H7 (cell line): ENCODE results near the gene OR52E1. TPM values are rescaled to one million over a fixed set of nuclear protein-coding genes. Genes with fewer than 3 reads are reported as not detected.

Experiments
- DNase-seq: peaks from one replicate; pipeline ENCODE4 v3.0.0; 2012
- H3K27me3 ChIP-seq: 2 replicates; pipeline ENCODE4 v1.6.0; 2011; ENCODE audit warnings: mild to moderate bottlenecking, low read length; ENCODE audit not compliant: control insufficient read depth, insufficient read depth
- H3K36me3 ChIP-seq: replicated peaks from 2 replicates; pipeline ENCODE4 v1.5.1; 2011; ENCODE audit warnings: low read length; ENCODE audit not compliant: control insufficient read depth, insufficient read depth
- H3K4me3 ChIP-seq: 2 replicates; pipeline ENCODE4 v1.5.1; 2011; ENCODE audit warnings: low read depth, mild to moderate bottlenecking, control low read depth, low read length, moderate library complexity; ENCODE audit not compliant: insufficient read depth
- total RNA-seq: library from RNA; depleted of rRNA; stranded (reverse); fragments of >200 nt; shearing (Covaris generic); gene quantifications from 2 replicates; pipeline ENCODE4 v1.2.3, GENCODE V29; 2014; rRNA removed

OR52E1 gene
- total RNA-seq, 1 experiment from 2014 or later, result not detected

DNA sequence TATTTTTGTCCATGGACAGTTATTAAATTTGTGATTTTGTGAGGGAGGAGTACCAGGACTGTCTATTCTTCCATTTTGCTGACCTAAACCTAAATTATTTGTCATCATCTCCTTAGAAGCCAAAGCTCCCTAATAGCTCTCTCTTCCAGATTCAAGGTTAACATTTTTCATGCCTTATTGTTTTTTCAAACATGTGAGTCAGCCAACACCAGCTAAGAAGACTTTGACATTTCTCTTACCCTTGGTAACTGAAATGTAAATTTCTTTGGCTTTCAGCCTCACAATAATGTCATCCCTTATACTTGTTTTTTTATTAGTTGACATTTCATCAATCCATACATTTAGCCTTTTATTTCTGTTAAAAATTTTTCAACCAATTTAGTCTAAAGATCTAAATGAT is 19.2 kb downstream of the OR52E1 start:
- Histone ChIP-seq H3K36me3 (no peaks in the 10 kb centered on the region), H3K4me3 (no peak overlapping the region), H3K27me3 (no peaks in the 10 kb centered on the region)
- DNase-seq, result no peak

GRCh38 chr11:5090668-5091067 is 21.3 kb downstream of the OR52E1 start:
- DNase-seq, result no peak
- H3K36me3 ChIP-seq, result no peaks in the 10 kb centered on the region
- no peak overlapping the region for H3K4me3 ChIP-seq
- H3K27me3 ChIP-seq, result no peaks in the 10 kb centered on the region

GRCh38 chr11:5092821-5093585 is 23.6 kb downstream of the OR52E1 start:
- H3K36me3 ChIP-seq, result no peaks in the 10 kb centered on the region
- H3K4me3 ChIP-seq, result no peak overlapping the region
- no peaks in the 10 kb centered on the region for H3K27me3 ChIP-seq
- DNase-seq, result no peak

GRCh38 chr11:5096011-5096410 is 26.6 kb downstream of the OR52E1 start:
- DNase-seq, result no peak
- H3K36me3 ChIP-seq, result no peaks in the 10 kb centered on the region
- no peaks in the 10 kb centered on the region for H3K27me3 ChIP-seq
- no peak overlapping the region for H3K4me3 ChIP-seq

- Histone ChIP-seq H3K36me3 (no peaks in the 10 kb centered on the region), H3K4me3 (no peak overlapping the region), H3K27me3 (no peaks in the 10 kb centered on the region)
- DNase-seq, result no peak
Measured at GRCh38 chr11:5102246-5102645, 32.9 kb downstream of the OR52E1 start.

- Histone ChIP-seq H3K4me3 (no peak overlapping the region), H3K36me3 (no peaks in the 10 kb centered on the region), H3K27me3 (no peaks in the 10 kb centered on the region)
- DNase-seq, result no peak
Measured at GRCh38 chr11:5103066-5103465, 33.7 kb downstream of the OR52E1 start.

DNA sequence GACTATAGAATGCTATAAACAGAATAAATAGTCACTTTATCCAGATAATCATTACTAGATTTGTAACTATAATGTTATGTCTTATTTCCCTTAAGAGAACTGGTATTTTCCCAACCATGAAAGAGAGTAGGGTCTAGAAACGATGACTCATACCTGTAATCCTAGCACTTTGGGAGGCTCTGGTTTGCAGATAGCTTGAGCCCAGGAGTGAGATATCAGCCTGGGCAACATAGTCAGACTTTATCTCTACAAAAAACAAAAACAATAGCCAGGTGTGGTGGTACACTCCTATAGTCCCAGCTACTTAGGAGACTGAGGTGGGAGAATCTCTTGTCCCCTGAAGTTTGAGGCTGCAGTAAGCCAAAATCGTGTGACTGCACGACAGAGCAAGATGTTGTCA is 37.9 kb downstream of the OR52E1 start:
- no peak for DNase-seq
- no peak overlapping the region for H3K4me3 ChIP-seq
- H3K27me3 ChIP-seq, result no peaks in the 10 kb centered on the region
- no peaks in the 10 kb centered on the region for H3K36me3 ChIP-seq

DNA sequence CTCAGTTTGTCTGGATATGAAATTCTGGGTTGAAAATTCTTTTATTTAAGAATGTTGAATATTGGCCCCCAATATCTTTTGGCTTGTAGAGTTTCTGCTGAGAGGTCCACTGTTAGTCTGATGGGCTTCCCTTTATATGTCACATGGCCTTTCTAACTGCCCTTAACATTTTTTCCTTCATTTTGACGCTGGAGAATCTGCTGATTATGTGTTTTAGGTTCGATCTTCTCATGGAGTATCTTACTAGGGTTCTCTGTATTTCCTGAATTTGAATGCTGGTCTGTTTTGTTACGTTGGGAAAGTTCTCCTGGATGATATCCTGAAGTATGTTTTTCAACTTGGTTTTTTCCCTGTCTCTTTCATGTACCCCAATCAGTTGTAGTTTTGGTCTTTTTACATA is 46.0 kb downstream of the OR52E1 start:
- H3K4me3 ChIP-seq, result no peak overlapping the region
- no peaks in the 10 kb centered on the region for H3K27me3 ChIP-seq
- DNase-seq, result no peak
- H3K36me3 ChIP-seq, result no peaks in the 10 kb centered on the region

GRCh38 chr11:5117588-5117987 is 48.2 kb downstream of the OR52E1 start:
- Histone ChIP-seq H3K36me3 (no peaks in the 10 kb centered on the region), H3K27me3 (no peaks in the 10 kb centered on the region), H3K4me3 (no peak overlapping the region)
- no peak for DNase-seq

GRCh38 chr11:5118893-5119292 is 49.5 kb downstream of the OR52E1 start:
- no peak for DNase-seq
- H3K27me3 ChIP-seq, result no peaks in the 10 kb centered on the region
- no peaks in the 10 kb centered on the region for H3K36me3 ChIP-seq
- no peak overlapping the region for H3K4me3 ChIP-seq

Other genes starting within 250 kb of the OR52E1 start
- not detected in 2 replicates for gene OR51F2, start 248.3 kb upstream of the OR52E1 start, total RNA-seq
- gene OR51S1, start 220.4 kb upstream of the OR52E1 start, total RNA-seq, result not detected in 2 replicates
- gene OR51T1, start 187.7 kb upstream of the OR52E1 start, total RNA-seq, result not detected in 2 replicates
- gene OR51A7, start 165.8 kb upstream of the OR52E1 start, total RNA-seq, result not detected in 2 replicates
- gene OR51G2, start 150.2 kb upstream of the OR52E1 start, total RNA-seq, result not detected in 2 replicates
- gene OR51G1, start 145.2 kb upstream of the OR52E1 start, total RNA-seq, result not detected in 2 replicates
- not detected in 2 replicates for gene OR51A4, start 122.0 kb upstream of the OR52E1 start, total RNA-seq
- gene OR51A2, start 113.9 kb upstream of the OR52E1 start, total RNA-seq, result not detected in 2 replicates
- gene OR51L1, start 74.7 kb upstream of the OR52E1 start, total RNA-seq, result not detected in 2 replicates
- gene OR52J3, start 23.0 kb upstream of the OR52E1 start, total RNA-seq, result not detected in 2 replicates
- not detected in 2 replicates for gene OR52E2, start 9.9 kb upstream of the OR52E1 start, total RNA-seq
- 0.11 and 0.21 TPM in 2 replicates for gene OR52A5, start 68.8 kb downstream of the OR52E1 start, total RNA-seq
- 3.0 and 8.2 TPM in 2 replicates for gene OR52A1, start 85.2 kb downstream of the OR52E1 start, total RNA-seq
- not detected in 2 replicates for gene OR51V1, start 131.1 kb downstream of the OR52E1 start, total RNA-seq
- gene HBB, start 157.5 kb downstream of the OR52E1 start, total RNA-seq, result not detected in 2 replicates
- gene HBD, start 164.9 kb downstream of the OR52E1 start, total RNA-seq, result not detected in 2 replicates
- gene HBG1, start 180.3 kb downstream of the OR52E1 start, total RNA-seq, result not detected in 2 replicates
- gene HBG2, start 185.2 kb downstream of the OR52E1 start, total RNA-seq, result not detected in 2 replicates
- gene HBE1, start 200.4 kb downstream of the OR52E1 start, total RNA-seq, result 1.5 and 3.4 TPM in 2 replicates
- gene OR51B4, start 232.4 kb downstream of the OR52E1 start, total RNA-seq, result not detected in 2 replicates